Forelimb muscle (tissue), 1 donor: ENCODE results near the gene ZNF582. TPM values are rescaled to one million over a fixed set of nuclear protein-coding genes. Genes with fewer than 3 reads are reported as not detected.
A peak's percentile ranks its signal among the peaks of the same experiment; 100 is the strongest.

Experiments used
- DNase-seq: peaks from one replicate; pipeline ENCODE4 v3.0.0-alpha.2; 2013; ENCODE audit warnings: low read depth
- polyA plus RNA-seq: library from polyadenylated mRNA; unstranded; fragments of 120-200 nt; gene quantifications from one replicate; pipeline ENCODE4 v1.2.1, GENCODE V29; 2013; ENCODE audit not compliant: insufficient read length

The ZNF582 gene
- polyA plus RNA-seq: 6.9 TPM

GRCh38 chr19:56393119-56394012 lies at the start of gene ZNF582:
TSS of gene ZNF582 (minus strand) at chr19:56393534. CDS start at chr19:56391752, 1,782 bp downstream.
- DNase-seq: peak; percentile 95

- DNase-seq: no peak
These were observed 48.0 kb upstream of the ZNF582 start for GRCh38 chr19:56441206-56441792.

GRCh38 chr19:56423985-56424353 lies 30.6 kb upstream of the ZNF582 start:
- no peak for DNase-seq

GRCh38 chr19:56423276-56423984 lies 30.1 kb upstream of the ZNF582 start:
- no peak for DNase-seq

GRCh38 chr19:56405062-56405461 lies 11.7 kb upstream of the ZNF582 start:
- no peak for DNase-seq

GRCh38 chr19:56404705-56405056 lies 11.3 kb upstream of the ZNF582 start:
- no peak for DNase-seq

- peak; percentile 90 for DNase-seq
These were observed 10.7 kb upstream of the ZNF582 start, which contains the start of gene ZNF583 for GRCh38 chr19:56403764-56404704. TSS of gene ZNF583 (plus strand) at chr19:56404332. CDS start at chr19:56407115, 2,783 bp downstream.

GRCh38 chr19:56403261-56403660 lies 9.9 kb upstream of the ZNF582 start:
- no peak for DNase-seq

GRCh38 chr19:56400485-56400884 lies 7.2 kb upstream of the ZNF582 start:
- no peak for DNase-seq

- no peak for DNase-seq
These were observed 5.5 kb upstream of the ZNF582 start for GRCh38 chr19:56398809-56399208.

GRCh38 chr19:56383826-56384605 lies 9.3 kb downstream of the ZNF582 start:
- no peak for DNase-seq

GRCh38 chr19:56377105-56377924 lies 16.0 kb downstream of the ZNF582 start:
- no peak for DNase-seq

GRCh38 chr19:56372281-56372680 lies 21.1 kb downstream of the ZNF582 start:
- DNase-seq: no peak

GRCh38 chr19:56369886-56370676 lies 23.3 kb downstream of the ZNF582 start:
- DNase-seq: no peak

- DNase-seq: peak; percentile 86
These were observed 25.3 kb downstream of the ZNF582 start for GRCh38 chr19:56367829-56368711.

GRCh38 chr19:56360841-56361240 lies 32.5 kb downstream of the ZNF582 start:
- no peak for DNase-seq

GRCh38 chr19:56356944-56357343 lies 36.4 kb downstream of the ZNF582 start:
- no peak for DNase-seq

GRCh38 chr19:56355517-56355916 lies 37.8 kb downstream of the ZNF582 start:
- DNase-seq: no peak
